ENCODE results near the gene OR2L5. TPM values are rescaled to one million over a fixed set of nuclear protein-coding genes. Genes with fewer than 3 reads are reported as not detected.

OR2L5 gene
- total RNA-seq, 1 experiment from 2014 or later, result not detected

DNA sequence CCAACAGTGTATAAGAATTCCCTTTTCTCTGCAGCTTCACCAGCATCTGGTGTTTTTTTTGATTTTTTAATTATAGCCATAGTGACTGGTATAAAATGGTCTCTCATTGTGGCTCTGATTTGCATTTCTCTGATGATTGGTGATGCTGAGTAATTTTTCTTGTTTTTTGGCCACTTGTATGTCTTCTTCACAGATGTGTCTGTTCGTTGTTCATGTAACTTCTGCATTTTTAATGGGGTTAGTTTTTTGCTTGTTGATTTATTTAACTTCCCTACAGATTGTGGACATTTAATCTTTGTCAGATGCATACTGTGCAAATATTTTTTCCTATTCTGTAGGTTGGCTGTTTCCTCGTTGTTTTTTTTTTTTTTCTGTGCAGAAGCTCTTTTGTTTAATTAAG, 20.5 kb upstream of the OR2L5 start:
- no peaks in the 10 kb centered on the region for H3K4me1 ChIP-seq (replicated peaks; ENCODE audit: insufficient read depth)
- H3K27me3 ChIP-seq (ENCODE audit: insufficient read depth, low read depth), result no peaks in the 10 kb centered on the region
- BruUV-seq (replicated peaks), result no TSS peak
- H3K9me2 ChIP-seq (ENCODE audit: insufficient read depth), result no peaks in the 10 kb centered on the region
- ChIA-PET CTCF (no interaction called here), POLR2A (ENCODE audit: unreplicated experiment) (no interaction called here)
- no peak for TF ChIP-seq EZH2 (IDR thresholded peaks at IDR 0.05; ENCODE audit: low read depth)
- TF ChIP-seq, protein P1, sequence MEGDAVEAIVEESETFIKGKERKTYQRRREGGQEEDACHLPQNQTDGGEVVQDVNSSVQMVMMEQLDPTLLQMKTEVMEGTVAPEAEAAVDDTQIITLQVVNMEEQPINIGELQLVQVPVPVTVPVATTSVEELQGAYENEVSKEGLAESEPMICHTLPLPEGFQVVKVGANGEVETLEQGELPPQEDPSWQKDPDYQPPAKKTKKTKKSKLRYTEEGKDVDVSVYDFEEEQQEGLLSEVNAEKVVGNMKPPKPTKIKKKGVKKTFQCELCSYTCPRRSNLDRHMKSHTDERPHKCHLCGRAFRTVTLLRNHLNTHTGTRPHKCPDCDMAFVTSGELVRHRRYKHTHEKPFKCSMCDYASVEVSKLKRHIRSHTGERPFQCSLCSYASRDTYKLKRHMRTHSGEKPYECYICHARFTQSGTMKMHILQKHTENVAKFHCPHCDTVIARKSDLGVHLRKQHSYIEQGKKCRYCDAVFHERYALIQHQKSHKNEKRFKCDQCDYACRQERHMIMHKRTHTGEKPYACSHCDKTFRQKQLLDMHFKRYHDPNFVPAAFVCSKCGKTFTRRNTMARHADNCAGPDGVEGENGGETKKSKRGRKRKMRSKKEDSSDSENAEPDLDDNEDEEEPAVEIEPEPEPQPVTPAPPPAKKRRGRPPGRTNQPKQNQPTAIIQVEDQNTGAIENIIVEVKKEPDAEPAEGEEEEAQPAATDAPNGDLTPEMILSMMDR (conservative IDR thresholded peaks at IDR 0.05), result no peak
- no peak for DNase-seq
- no peak overlapping the region for H3K4me3 ChIP-seq
- no peaks in the 10 kb centered on the region for H4K20me1 ChIP-seq (ENCODE audit: insufficient read depth)
- no peak overlapping the region for H2AFZ ChIP-seq
- H3K4me2 ChIP-seq, result no peak overlapping the region
- H3K79me2 ChIP-seq (ENCODE audit: low read depth), result no peaks in the 10 kb centered on the region
- H3K9me3 ChIP-seq (ENCODE audit: insufficient read depth, low read depth), result no peaks in the 10 kb centered on the region
- H3K36me3 ChIP-seq (ENCODE audit: low read depth), result no peaks in the 10 kb centered on the region
- H3F3A ChIP-seq (ENCODE audit: insufficient read depth, low read depth), result no peaks in the 10 kb centered on the region
- no peak overlapping the region for H3K27ac ChIP-seq
- intact Hi-C loops (cut with micrococcal nuclease; ENCODE audit: unreplicated experiment), result no loop called here

DNA sequence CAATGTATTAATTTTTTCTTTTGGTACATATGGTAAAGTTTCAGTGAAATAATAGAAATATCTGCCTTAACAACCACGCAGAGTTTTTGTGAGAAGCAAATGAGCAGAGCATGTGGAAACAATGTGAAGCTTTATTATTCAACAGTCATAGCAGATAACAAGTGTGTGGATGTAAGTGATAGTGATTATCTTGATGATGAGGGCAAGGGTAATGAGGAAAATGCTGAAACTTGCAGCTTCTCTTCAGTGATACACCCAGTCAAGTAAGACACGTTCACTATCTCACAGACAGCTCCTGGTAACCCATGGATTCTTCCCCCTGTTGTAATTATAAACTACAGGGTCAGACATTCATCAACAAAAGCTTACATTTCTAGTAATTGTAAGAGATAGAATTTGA, 14.6 kb upstream of the OR2L5 start:
- H3K27me3 ChIP-seq (ENCODE audit: insufficient read depth, low read depth), result no peaks in the 10 kb centered on the region
- no peak overlapping the region for H3K27ac ChIP-seq
- ChIA-PET POLR2A (ENCODE audit: unreplicated experiment) (no interaction called here), CTCF (no interaction called here)
- BruUV-seq (replicated peaks), result no TSS peak
- H3F3A ChIP-seq (ENCODE audit: insufficient read depth, low read depth), result no peaks in the 10 kb centered on the region
- no peaks in the 10 kb centered on the region for H3K9me3 ChIP-seq (ENCODE audit: insufficient read depth, low read depth)
- TF ChIP-seq, protein P1 (conservative IDR thresholded peaks at IDR 0.05), result no peak
- H4K20me1 ChIP-seq (ENCODE audit: insufficient read depth), result no peaks in the 10 kb centered on the region
- H2AFZ ChIP-seq, result no peak overlapping the region
- intact Hi-C loops (cut with micrococcal nuclease; ENCODE audit: unreplicated experiment), result no loop called here
- no peak for DNase-seq
- H3K36me3 ChIP-seq (ENCODE audit: low read depth), result no peaks in the 10 kb centered on the region
- no peak overlapping the region for H3K4me2 ChIP-seq
- no peaks in the 10 kb centered on the region for H3K79me2 ChIP-seq (ENCODE audit: low read depth)
- no peak overlapping the region for H3K4me3 ChIP-seq
- no peaks in the 10 kb centered on the region for H3K9me2 ChIP-seq (ENCODE audit: insufficient read depth)
- H3K4me1 ChIP-seq (replicated peaks; ENCODE audit: insufficient read depth), result no peaks in the 10 kb centered on the region

DNA sequence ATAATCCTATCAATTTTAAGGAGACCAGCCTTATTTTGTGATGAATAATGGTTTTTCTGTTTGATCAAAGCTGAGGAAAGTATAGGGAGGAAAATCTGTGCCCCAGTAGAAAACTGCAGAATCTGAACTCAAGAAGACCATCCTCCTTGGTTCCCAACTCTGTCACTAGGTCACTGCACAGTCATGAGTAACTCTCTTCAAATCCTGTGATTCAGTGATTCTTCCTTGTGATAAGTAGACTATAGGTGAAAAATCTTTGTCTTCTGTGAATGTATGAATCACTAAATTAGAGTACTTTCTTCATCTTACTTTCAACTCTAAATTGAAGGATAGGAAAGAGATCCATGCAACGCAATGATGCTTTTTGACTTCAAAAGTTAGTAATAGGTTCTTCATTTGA, 13.3 kb upstream of the OR2L5 start:
- ChIA-PET POLR2A (ENCODE audit: unreplicated experiment) (no interaction called here), CTCF (no interaction called here)
- Histone ChIP-seq H3F3A (ENCODE audit: insufficient read depth, low read depth) (no peaks in the 10 kb centered on the region), H3K27ac (no peak overlapping the region), H2AFZ (no peak overlapping the region), H3K9me3 (ENCODE audit: insufficient read depth, low read depth) (no peaks in the 10 kb centered on the region), H3K4me1 (replicated peaks; ENCODE audit: insufficient read depth) (no peaks in the 10 kb centered on the region), H4K20me1 (ENCODE audit: insufficient read depth) (no peaks in the 10 kb centered on the region), H3K79me2 (ENCODE audit: low read depth) (no peaks in the 10 kb centered on the region), H3K9me2 (ENCODE audit: insufficient read depth) (no peaks in the 10 kb centered on the region), H3K4me3 (no peak overlapping the region), H3K36me3 (ENCODE audit: low read depth) (no peaks in the 10 kb centered on the region), H3K4me2 (no peak overlapping the region), H3K27me3 (ENCODE audit: insufficient read depth, low read depth) (no peaks in the 10 kb centered on the region)
- no peak for DNase-seq
- BruUV-seq (replicated peaks), result no TSS peak
- TF ChIP-seq EZH2 (IDR thresholded peaks at IDR 0.05; ENCODE audit: low read depth), result no peak
- TF ChIP-seq, protein P1 (conservative IDR thresholded peaks at IDR 0.05), result no peak
- intact Hi-C loops (cut with micrococcal nuclease; ENCODE audit: unreplicated experiment), result no loop called here
